ENCODE data around the gene FMNL2.
"Not testable (repeated sequence)": the region's sequence is repeated elsewhere in the genome, so short reads cannot be mapped to it uniquely, and the experiment has no call there.

FMNL2 gene

GRCh38 chr2:152473151-152473857, 138.3 kb downstream of the FMNL2 start:
- DNase-seq = no peak

- DNase-seq = not testable (repeated sequence)
These were observed 139.5 kb downstream of the FMNL2 start for GRCh38 chr2:152474523-152474922.

GRCh38 chr2:152475982-152476381, 141.0 kb downstream of the FMNL2 start:
- no peak for DNase-seq

GRCh38 chr2:152477347-152478092, 142.5 kb downstream of the FMNL2 start:
- no peak for DNase-seq

- no peak for DNase-seq
These were observed 144.3 kb downstream of the FMNL2 start for GRCh38 chr2:152479282-152479681.

GRCh38 chr2:152480821-152481399, 145.9 kb downstream of the FMNL2 start:
- no peak for DNase-seq

- no peak for DNase-seq
These were observed 147.1 kb downstream of the FMNL2 start for GRCh38 chr2:152481881-152482583.

- no peak for DNase-seq
These were observed 148.5 kb downstream of the FMNL2 start for GRCh38 chr2:152483276-152484063.

- DNase-seq = no peak
These were observed 151.2 kb downstream of the FMNL2 start for GRCh38 chr2:152485954-152486736.

GRCh38 chr2:152486737-152487400, 151.9 kb downstream of the FMNL2 start:
- DNase-seq = no peak

GRCh38 chr2:152488075-152488474, 153.1 kb downstream of the FMNL2 start:
- DNase-seq = no peak

GRCh38 chr2:152489364-152489763, 154.4 kb downstream of the FMNL2 start:
- DNase-seq = no peak

GRCh38 chr2:152490686-152491455, 155.9 kb downstream of the FMNL2 start:
- DNase-seq = no peak

GRCh38 chr2:152492131-152492530, 157.2 kb downstream of the FMNL2 start:
- no peak for DNase-seq

- DNase-seq = no peak
These were observed 157.9 kb downstream of the FMNL2 start for GRCh38 chr2:152492911-152493310.

GRCh38 chr2:152493417-152493816, 158.4 kb downstream of the FMNL2 start:
- DNase-seq = no peak

- no peak for DNase-seq
These were observed 159.1 kb downstream of the FMNL2 start for GRCh38 chr2:152493945-152494528.

- DNase-seq = no peak
These were observed 161.4 kb downstream of the FMNL2 start for GRCh38 chr2:152496371-152496770.

GRCh38 chr2:152497481-152498052, 162.6 kb downstream of the FMNL2 start:
- DNase-seq = no peak
